Stimulated activated naive CD4-positive, alpha-beta T cell (primary cell): Measurements from ENCODE around the gene ARHGEF1.
"Not testable (repeated sequence)": the region's sequence is repeated elsewhere in the genome, so short reads cannot be mapped to it uniquely, and the experiment has no call there.

Source experiments
- DNase-seq, 6 experiments: peaks; one replicate each; lab custom pipeline; 2025; lab: John Stamatoyannopoulos, UW

ARHGEF1 gene

DNA sequence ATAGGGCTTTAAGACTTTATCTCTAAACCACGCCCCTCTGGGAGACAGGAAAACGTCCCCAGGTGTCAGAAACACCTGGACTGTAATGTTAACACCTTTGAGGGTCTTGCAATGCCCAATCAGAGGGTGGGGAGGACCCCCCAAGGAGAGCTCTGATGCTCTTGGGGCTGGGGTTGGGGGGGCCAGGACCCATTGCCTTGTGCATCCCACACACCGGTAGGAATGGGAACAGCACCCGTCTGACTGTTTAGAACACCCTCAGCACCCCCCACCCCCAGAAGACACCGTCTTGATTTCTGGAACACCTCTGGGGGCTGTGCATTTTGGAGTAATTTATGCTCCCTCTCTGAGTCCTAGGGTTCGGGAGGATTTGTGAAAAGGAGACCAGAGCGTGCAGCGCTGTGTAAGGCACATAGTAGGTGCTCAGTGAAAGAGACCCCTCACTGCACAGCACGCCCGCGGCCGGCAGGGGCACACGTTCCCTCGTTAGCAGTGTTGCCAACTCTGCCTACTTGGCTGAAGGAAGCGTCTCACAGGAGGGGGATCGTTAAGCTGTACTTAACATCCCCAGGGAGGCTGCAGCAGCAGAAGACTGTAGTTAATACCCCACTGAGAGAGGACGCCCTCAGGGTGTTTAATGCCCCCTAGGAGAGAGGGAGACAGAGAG lies 48.1 kb downstream of the ARHGEF1 start:
- no peak for DNase-seq

DNA sequence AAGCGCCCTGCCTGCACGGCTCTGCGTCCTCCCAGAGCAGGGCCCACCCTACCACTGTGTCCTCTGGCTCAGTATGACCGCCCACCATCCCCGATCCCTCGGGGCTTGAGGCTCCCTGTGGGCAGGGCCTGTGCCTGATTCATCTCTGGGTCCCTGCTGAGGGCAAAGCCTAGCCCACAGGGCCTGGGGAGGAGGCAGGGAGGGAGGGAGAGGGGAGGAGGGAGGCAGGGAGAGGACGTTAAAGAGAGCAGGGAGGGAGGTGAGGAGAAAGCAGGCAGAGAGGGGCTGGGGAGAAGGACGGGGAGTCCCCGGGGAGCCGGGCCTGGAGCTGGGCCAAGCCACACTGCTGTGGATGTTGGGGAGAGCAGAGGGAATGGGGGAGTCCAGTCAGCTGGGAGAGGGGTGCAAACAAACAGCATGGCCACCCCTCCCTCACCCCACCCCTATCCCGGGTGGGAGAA lies 49.3 kb downstream of the ARHGEF1 start:
- DNase-seq = no peak

DNA sequence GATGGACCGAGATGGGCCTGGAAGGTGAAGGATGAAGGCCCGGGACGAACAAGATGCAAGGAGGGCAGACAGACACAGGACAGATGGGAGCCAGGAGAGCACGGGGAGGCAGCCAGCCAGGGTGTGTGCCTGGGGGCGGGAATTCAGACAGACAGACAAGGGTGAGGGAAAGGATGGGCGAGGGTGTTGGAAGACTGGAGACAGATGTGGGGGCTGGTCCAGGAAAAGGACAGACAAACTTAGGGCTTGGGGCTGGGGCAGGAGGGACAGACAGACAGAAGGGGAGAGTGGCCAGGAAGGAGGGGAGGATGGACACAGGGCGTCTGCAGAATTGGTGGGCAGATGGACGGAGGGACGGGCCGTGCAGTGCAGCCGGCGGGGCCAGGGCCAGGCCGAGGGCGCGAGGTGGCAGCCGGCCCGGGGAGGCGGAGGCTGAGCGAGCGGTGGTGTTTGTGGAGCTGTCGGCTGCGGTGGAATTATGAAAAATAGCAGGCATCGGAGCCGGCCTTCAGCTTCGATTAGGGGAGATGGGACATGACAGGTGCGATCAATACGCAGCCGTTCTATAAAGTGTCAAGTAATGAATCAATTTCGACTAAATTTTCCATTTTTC lies 49.8 kb downstream of the ARHGEF1 start:
- DNase-seq = no peak

DNA sequence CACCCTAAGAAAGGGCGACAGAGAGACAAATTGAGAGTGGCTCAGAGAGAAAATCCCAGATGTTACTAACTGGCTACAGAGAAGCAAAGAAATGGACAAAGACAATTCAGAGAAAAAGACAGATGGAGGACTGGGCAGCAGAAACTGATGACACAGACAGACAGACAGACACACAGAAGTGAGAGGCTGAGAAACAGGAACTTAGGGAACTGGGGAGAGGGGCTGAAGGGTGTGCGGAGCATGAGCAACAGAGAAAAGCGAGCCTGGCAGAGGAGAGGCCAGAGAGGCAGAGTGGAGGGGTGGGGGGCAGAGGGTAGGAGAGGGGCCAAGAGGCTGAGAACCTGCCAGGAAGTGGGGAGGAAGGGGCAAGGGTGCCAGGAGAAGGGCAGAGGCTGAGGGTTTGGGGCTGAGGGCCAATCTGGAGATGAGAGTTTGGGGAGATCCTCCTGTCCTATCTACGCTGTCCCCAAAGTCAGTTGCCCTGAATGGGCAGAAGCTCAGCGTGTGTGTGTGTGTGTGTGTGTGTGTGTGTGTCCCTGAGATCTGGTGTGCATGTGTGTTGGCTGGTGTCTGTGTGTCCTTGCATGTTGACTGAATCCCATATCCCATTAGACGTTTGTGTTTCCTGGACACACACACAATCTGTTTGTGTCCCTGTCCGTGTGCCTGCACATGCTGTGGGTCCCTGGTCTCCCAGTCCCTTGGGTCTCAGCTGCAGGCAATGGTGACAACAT lies 50.9 kb downstream of the ARHGEF1 start:
- DNase-seq = no peak

DNA sequence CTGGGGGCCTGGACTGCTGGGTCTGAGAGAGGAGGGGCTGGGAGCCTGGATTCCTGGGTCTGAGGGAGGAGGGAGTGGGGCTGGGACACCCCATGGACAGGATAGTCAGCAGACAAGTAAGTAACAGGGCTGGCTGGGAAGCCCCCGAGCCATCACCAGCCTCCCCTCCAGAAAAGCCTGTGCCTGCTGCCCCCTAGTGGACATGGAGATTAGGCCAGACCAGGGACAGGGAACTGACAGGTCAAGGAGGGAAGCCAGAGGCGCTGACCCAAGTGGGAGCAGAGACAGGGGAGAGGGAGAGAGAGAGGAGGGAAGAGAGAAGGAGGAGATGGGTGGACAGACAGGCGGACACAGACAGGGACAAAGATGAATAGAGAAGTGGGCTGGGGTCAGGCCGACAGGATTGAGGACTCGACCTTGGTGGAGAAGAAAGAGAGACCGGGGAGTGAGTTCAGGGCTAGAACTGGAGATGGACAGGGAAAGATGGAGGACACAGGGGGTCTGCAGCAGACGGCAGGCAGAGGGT lies 51.9 kb downstream of the ARHGEF1 start:
- DNase-seq = peak; percentile 42 to 76 (median 71)

DNA sequence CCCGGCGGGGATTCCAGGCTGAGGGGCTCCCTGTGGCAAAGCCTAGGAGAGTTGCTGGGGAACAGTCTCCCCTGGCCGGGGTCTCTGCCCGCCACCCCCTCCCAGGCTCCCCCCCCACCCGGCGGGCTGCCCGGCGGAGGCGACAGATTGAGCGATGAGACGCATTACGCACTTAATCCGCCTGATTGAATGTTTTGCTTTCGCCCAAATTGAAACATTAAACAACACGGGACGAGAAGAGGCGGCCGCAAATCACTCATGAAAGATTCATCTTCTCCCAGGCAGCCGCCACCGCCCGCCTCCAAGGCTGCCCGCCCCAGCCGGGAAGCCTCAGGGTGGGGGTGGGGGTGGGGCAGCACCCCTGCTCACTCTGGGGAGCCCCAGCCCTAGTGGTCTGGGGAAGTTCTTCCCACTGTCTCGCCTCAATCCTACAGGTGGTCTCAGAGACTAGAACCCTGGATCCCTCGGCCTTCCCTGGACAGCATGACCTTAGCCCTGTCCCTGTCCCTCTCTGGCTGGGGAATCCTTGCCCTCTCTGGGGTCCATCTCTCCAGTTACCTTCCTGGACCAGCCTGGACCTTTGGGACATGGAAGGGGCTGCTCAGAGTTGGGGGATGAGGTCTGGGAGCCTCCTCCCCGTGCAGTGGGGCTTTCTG lies 52.9 kb downstream of the ARHGEF1 start:
- no peak for DNase-seq

DNA sequence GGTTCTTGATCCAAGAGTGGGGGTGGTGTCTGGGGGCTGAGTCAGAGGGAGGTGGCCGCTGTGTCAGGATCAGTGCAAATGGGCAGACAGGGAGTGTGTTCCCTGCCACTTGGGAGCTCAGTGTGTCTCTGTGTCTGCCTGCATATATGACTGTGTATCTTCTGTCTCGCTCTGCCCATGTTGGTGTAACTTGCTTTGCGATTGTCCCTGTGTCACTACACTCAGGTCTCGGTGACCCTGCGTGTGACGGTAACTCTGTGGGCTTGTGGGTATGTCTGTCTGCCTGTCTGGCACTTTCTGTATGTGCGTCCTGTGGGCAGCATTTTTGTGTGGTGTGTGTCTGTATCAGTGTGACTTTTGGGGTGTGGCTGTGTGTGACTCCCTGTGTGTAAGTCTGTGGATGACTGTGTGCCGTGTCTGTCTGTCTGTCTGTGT lies 53.4 kb downstream of the ARHGEF1 start:
- DNase-seq = no peak

DNA sequence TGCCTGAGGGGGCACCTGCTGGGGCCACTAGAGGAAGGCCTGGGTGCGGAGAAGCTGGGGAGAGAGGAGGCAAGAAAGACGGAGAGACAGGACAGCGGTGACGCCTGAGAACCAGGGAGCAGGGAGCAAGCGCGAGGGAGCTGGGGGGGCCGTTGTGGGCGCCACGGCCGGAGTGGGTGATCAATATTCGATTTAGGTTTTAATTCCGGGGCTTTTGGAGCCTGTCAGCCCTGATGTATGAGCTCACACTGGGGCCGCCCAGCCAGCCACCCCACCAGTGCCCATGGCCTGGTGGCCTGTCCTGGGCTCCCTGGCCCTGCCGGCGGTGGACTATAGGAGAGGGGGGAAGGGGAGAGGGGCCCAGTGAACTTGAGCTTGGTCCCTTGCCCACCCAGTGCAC lies 54.0 kb downstream of the ARHGEF1 start:
- DNase-seq = no peak

DNA sequence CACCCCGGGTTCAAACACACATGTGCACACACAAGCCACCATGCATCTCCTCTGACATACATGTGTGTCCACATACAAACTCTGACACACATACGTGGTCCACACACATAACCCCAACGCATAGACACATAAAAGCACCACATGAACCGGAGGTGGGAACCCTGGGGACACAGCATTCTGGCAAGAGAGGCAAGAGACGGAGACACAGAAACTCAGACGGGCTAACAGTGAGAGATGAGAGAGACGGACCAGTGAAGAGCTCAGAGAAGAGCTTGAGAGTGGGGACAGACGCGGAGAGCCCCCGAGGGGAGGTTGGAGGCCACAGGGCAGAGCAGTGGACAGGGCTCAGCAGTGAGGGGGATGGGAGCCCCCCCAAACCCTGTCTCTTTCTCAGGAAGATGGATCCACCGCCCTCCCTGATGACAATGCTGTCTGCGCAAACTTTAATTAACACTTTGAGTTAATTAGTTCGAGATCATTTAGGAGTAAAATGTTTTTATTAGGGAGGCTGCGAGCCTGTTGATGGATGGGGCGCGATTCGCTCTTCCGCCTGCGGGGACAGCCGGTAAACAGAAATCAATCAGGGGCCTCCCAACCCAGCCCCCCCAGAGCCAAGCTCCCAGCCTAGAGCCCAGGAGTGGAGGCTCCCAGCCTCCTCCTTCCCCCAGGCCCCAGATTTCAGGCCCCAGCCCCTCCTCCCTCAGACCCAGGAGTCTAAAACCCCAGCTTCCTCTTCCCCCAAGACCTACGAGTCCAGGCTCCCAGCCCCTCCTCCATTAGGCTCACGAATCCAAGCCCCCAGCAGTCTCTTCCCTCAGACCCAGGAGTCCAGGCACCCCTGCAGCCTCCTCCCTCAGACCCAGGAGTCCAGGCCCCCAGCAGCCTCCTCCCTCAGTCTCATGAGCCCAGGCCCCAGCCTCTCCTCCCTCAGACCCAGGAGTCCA lies 54.8 kb downstream of the ARHGEF1 start:
- no peak for DNase-seq

DNA sequence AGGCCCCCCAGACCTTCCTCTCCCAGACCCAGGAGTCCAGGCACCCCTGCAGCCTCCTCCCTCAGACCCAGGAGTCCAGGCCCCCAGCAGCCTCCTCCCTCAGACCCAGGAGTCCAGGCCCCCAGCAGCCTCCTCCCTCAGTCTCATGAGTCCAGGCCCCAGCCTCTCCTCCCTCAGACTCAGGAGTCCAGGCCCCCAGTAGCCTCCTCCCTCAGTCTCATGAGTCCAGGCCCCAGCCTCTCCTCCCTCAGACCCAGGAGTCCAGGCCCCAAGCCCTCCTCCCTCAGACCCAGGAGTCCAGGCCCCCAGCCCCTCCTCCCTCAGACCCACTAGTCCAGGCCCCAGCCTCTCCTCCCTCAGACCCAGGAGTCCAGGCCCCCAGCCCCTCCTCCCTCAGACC lies 56.2 kb downstream of the ARHGEF1 start:
- not testable (repeated sequence) for DNase-seq

DNA sequence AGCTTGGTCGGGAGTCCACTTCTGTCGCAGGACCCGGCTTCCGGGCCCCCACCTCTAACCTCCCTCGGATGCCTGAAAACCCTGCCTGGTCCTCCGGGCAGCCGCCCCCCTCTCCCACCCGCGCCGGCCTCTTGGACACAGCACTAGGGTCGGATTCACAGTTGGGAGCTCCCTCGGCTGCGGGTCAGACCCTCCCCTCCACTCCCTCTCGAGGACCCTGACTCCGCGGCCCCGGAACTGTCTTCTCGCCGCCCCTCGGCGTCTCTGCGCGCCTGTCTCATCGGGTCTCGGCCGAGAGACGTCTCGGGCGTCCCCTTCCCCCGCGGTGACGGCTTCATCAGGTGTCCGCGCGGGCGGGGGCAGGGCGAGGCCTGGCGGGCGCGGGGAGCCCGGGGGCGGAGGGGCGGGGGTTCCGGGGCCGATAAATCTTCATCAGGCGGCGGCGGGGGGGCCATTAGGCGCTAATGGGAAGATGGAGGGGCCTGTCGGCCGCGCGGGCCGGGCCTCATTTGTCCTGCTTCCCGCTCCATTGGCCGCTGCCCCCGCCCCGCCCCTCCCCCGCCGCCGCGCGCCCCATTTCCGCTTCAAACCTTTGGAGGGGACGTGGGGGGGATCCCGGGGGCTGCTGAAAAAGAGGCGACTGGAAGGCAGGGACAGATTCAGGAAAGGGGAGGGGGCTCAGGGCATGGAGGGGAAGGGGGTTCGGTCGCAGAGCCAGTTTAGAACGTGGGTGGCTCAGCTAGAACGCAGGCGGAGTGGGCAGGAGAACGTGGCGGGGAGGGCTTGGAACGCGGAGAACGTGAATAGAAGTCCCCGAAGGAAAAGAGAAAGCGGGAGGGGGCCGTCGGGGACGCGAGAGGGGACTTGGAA lies 57.1 kb downstream of the ARHGEF1 start:
- peak in 3 of 6 experiments; percentile 14 to 35 (median 27) for DNase-seq

DNA sequence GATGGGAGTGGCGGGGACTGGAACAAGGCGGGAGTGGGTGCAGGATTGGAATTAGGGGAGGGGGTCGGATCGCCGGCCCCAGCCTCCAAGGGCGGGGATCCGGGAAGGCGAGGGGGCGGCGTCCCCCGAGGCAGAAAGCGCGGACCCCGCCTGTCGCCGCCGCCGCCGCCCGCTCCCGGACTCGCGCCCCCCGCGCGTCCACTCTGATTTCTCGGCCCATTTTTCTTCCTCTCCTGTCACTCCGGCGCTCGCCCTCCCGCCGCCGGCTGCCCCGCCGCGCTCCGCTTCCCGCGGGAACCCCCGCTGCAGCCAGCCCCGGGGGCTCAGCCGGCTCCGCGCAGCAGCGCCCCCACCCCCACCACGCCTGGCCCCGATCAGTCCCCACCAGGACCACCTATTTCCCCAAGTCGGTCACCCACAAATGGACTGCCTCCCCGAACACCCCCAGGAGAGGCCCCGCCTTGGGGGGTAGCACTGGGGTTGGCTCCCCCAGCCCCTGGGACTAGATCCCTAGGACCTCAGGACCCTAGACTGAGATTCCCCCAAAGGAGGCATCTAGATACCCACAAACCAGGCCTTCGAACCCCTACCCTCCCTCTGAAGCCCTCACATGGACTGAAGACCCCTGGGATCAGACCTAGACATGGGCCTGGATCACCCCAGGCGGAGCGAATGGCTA lies 57.9 kb downstream of the ARHGEF1 start:
- no peak for DNase-seq

DNA sequence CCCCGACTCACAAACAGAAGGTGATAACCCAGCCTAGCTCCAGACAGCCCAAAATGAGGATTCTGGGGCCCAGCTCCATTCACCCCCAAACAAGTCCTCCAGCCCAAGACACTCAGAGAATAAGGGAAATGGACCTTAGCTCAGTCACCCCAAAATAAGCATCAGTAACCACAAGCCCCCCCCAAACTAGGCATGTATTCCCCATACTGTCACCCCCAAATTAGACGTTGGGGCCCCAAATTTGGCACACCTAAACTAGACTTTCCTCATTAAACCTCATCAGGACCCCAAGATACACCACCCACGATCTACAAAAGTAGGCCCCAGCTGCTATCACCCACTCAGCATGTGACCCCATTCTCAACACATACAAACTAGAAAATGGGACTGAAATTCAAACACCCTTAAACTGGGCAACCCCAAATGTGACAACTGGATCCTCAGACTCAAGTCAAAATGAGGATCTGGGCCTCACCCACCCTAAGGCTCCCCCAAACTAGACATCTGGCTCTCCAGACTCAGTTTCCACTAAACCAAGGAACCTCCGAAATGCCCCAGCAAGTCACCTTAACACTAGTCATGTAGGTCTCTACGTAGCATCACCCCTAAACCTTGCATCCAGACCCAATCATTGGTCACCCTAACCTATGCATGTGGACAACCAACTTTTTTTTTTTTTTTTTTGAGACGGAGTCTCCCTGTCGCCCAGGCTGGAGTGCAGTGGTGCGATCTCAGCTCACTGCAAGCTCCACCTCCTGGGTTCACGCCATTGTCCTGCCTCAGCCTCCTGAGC lies 58.6 kb downstream of the ARHGEF1 start:
- no peak for DNase-seq

DNA sequence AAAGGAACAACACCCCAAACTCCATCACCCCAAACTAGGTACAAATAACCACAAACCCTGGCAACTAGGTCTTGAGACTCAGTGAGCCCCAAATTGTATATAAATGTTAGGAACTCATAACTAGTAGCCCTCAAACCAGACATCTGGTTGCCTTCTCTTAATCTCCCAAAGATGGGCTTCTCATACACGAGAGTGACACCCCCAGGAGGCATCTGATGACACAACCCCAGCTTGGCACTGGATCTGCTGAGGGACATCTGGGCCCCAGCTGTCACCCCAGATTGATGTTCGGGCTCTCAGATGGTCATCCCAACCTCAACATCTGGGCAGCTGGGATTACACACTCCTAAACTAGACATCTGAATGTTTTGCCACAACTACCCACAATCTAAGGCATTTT lies 61.4 kb downstream of the ARHGEF1 start:
- no peak for DNase-seq

DNA sequence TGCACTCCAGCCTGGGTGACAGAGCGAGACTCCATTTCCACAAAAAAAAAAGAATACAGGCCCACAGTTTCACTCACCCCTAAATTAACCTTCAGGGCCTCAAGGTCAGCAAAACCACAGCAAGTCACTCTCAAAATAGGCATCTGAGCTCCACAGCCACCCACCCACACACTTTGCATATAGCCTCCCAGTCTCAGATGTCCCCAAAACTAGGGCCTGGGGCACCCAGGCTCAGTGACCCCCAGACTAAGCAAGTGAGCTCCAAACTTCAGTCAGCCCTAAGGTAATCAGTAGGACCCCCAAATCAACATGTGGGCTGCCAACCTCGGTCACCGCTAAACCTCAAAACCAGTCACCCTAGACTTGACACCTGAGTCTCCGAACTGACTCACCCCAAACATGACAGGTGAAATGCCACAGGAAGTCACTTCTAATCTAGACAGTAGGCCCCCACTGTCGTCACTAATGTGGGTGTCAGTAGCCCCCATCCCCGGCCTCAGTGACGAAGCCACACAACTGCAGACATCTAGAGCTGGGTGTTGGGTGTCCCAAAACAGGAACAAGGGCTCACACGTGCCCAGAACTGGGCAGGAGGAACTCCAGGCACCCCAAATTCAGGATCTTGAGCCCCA lies 62.3 kb downstream of the ARHGEF1 start:
- peak; percentile 63 to 87 (median 71) for DNase-seq

DNA sequence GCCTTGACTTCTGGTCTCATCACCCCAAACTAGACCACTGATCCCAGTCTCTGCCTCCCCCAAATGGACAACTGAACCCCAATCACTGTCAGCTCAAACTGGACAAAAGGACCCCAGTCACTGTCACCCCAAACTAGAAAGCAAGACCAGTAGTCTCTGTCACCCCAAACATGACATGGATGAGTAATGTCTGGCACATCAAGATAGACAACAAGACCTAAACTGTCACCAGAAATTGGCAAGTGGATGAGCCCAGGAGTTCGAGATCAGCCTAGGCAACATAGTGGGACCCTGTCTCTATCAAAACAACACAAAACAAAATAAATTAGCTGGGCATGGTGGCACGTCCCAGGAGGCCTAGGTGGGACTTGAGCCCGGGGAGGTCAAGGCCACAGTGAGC lies 64.1 kb downstream of the ARHGEF1 start:
- no peak for DNase-seq

DNA sequence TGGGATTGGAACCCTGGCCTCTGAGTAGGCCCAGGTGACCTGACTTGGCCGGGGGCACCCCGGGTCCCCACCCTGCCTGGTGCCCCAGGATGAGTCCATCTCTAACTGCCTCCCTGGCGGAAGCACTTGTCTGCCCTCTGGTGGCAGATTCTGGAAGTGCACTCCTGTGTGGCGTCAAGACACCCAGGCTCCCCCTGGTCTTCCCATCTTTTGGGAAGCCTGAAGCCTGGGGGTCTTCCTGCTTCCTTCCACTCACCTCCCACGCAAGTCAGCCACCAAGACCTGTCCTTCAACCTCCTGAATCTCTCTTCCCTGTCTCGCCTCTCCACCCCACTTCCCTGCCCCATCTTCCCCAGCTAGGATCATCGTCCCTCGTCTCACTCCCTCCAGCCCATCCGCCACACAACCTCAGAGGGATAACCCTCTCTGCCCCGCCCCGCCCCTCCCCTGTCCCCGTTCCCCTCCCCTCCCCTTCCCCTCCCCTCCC lies 68.7 kb downstream of the ARHGEF1 start:
- DNase-seq = peak; percentile 53 to 87 (median 78)

DNA sequence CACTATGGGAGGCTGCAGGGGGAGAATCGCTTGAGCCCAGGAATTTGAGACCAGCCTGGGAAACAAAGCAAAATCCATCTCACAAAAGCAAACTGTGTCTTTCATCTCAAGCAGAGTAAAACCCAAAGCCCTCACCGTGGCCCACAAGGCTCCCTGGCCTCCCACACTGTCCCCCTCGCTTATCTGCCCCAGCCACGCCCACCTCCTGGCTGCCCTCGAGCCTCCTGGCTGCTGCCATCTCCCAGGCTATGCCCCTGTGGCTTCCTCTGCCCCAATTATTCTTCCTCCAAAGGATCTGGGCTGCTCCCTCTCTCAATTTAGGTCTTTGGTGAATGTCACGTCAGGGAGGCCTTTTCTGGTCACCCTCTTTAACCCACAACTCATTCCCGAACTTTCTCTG lies 72.5 kb downstream of the ARHGEF1 start:
- no peak for DNase-seq
